HUES48 (cell line): Measurements from ENCODE around the gene MICAL2.

Experiments used
- H3K27ac ChIP-seq: one replicate; pipeline ENCODE4 v1.7.0; 2013; ENCODE audit warnings: low read depth, low read length, inconsistent platforms
- H3K27me3 ChIP-seq: 2 replicates; pipeline ENCODE4 v1.6.1; 2013; ENCODE audit warnings: mild to moderate bottlenecking, low read length; ENCODE audit not compliant: control insufficient read depth, insufficient read depth
- H3K36me3 ChIP-seq: 2 replicates; pipeline ENCODE4 v1.6.1; 2013; ENCODE audit warnings: low read length; ENCODE audit not compliant: control insufficient read depth, insufficient read depth
- H3K4me1 ChIP-seq: 2 replicates; pipeline ENCODE4 v1.6.1; 2013; ENCODE audit warnings: mild to moderate bottlenecking, low read length; ENCODE audit not compliant: control insufficient read depth, insufficient read depth
- H3K4me3 ChIP-seq: 2 replicates; pipeline ENCODE4 v1.5.1; 2013; ENCODE audit warnings: mild to moderate bottlenecking, low read depth, low read length
- H3K9ac ChIP-seq: 2 replicates; pipeline ENCODE4 v1.6.1; 2013; ENCODE audit warnings: mild to moderate bottlenecking, low read depth, low read length, moderate library complexity
- H3K9me3 ChIP-seq: 2 replicates; pipeline ENCODE4 v1.6.1; 2013; ENCODE audit warnings: low read length; ENCODE audit not compliant: control insufficient read depth, insufficient read depth

Gene MICAL2

DNA sequence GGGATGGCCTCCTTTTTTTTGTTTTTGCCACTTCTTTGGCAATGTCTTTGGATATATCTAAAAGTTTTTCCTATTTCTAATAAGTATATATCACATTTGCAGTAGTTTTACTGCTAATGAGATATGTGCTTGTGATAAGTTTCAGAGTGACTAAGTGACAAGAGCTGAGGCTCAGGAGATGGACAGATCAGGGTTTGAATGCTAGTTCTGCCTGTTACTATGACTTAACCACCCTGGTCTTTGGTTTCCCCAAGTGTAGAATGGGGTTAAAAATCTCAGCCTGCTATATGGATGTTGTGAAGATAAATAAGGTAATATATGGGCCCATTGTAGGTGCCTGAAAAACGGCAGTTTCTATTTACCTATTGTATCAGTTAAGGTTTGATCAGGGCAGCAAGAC is 9.1 kb upstream of the MICAL2 start:
- H3K36me3 ChIP-seq: no peaks in the 10 kb centered on the region

GRCh38 chr11:12102588-12103410 is 7.6 kb upstream of the MICAL2 start:
- H3K27ac ChIP-seq: peak overlapping the region; percentile 23
- H3K9ac ChIP-seq: no peak overlapping the region
- H3K9me3 ChIP-seq: no peaks in the 10 kb centered on the region
- H3K4me3 ChIP-seq: no peak overlapping the region
- no peaks in the 10 kb centered on the region for H3K36me3 ChIP-seq
- peaks cover 24% of the 10 kb centered on the region for H3K4me1 ChIP-seq
- H3K27me3 ChIP-seq: peaks cover 5% of the 10 kb centered on the region

More for the DNA sequence above, 9.1 kb upstream of the MICAL2 start:
- Histone ChIP-seq H3K9ac (no peak overlapping the region), H3K4me3 (no peak overlapping the region), H3K9me3 (no peaks in the 10 kb centered on the region), H3K27me3 (peaks cover 5% of the 10 kb centered on the region), H3K27ac (no peak overlapping the region), H3K4me1 (peaks cover 24% of the 10 kb centered on the region)

DNA sequence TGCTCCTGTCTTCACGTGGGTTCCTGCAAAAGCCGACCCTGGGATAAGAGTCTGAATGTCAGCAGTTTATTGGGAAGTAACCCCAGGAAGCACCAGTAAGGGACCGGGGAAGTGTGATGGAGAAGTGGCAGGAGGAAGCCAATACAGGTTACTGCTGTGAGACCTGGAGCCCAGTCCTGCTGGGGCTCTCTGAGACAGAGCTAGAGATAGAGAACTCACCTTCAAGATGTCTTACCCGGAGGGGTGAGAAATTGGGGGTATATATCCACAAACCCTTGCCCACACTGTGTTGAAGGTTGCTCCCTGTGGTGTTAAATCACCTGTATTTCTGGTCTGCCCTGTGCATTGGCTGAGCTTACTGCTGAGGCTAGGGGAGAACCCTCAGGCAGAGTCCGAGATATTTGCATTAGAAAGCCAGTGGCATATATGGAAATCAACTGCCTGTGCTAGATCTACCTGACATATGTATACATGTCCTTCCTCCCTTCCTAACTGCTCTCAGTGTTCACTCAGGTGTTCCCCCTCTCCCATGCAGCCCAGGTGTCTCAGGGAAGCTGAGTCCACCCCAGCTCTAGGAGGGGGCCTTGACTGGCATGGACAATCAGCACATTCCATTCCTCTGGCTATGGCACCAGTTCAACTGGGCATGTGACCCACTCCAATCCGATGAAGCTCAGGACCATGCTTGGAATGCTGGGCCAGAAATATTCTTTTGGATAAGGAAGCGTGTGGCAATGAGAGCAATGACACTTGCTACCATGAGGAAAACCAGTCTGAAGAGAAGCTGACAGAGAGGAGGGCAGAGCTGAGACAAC is 6.8 kb upstream of the MICAL2 start:
- H3K27ac ChIP-seq: peak overlapping the region; percentile 23
- no peak overlapping the region for H3K9ac ChIP-seq
- H3K9me3 ChIP-seq: no peaks in the 10 kb centered on the region
- H3K27me3 ChIP-seq: peaks cover 5% of the 10 kb centered on the region
- H3K4me1 ChIP-seq: peaks cover 24% of the 10 kb centered on the region
- H3K4me3 ChIP-seq: no peak overlapping the region
- H3K36me3 ChIP-seq: no peaks in the 10 kb centered on the region

GRCh38 chr11:12105471-12105870 is 4.9 kb upstream of the MICAL2 start:
- H3K9ac ChIP-seq: no peak overlapping the region
- no peaks in the 10 kb centered on the region for H3K9me3 ChIP-seq
- H3K36me3 ChIP-seq: no peaks in the 10 kb centered on the region
- peaks cover 30% of the 10 kb centered on the region for H3K4me1 ChIP-seq
- no peak overlapping the region for H3K4me3 ChIP-seq
- H3K27ac ChIP-seq: no peak overlapping the region
- H3K27me3 ChIP-seq: peaks cover 21% of the 10 kb centered on the region

DNA sequence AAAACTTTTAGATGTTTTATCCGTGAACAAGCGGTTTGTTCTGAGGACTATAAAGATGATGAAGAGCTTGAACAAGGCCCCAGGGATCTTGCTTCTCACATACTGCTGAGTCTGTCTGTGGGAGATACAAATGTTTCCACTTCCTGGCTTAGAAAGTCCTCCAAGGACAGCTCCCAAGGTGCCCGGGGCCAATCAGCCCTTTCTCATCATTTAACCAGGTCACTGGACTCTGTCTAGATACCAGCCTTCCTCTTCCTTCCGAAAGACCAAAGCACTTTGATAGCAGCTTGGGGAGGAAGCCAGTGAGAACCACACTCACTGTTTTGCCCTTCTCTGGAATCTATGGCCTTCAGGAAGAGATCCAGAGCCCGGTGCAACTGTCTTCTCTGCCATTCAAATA is 4.3 kb upstream of the MICAL2 start:
- H3K36me3 ChIP-seq: no peaks in the 10 kb centered on the region
- peaks cover 26% of the 10 kb centered on the region for H3K27me3 ChIP-seq
- H3K9me3 ChIP-seq: no peaks in the 10 kb centered on the region
- peaks cover 30% of the 10 kb centered on the region for H3K4me1 ChIP-seq
- no peak overlapping the region for H3K27ac ChIP-seq
- no peak overlapping the region for H3K9ac ChIP-seq
- H3K4me3 ChIP-seq: no peak overlapping the region

DNA sequence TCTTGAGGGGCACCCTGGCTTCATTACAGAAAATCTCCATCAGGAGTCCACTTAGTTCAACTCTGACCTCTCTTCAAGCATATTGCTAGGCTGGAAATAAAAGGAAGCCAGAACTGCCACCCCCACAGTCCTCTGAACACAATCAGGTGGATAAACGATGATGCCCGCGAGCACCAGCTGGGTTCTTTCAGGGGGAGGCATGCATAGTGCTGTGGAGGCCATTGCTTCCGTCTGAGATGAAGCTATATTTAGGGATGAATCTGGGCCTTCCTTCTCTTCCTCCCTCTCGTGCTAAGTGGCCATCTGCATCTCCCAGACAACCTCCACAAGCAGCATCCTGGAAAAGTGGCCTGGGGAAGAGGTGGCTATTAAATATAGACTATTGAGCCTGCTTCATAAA is 3.9 kb upstream of the MICAL2 start:
- no peak overlapping the region for H3K27ac ChIP-seq
- no peaks in the 10 kb centered on the region for H3K9me3 ChIP-seq
- no peaks in the 10 kb centered on the region for H3K36me3 ChIP-seq
- no peak overlapping the region for H3K9ac ChIP-seq
- peaks cover 27% of the 10 kb centered on the region for H3K4me1 ChIP-seq
- peaks cover 30% of the 10 kb centered on the region for H3K27me3 ChIP-seq
- H3K4me3 ChIP-seq: no peak overlapping the region

- Histone ChIP-seq H3K9me3 (no peaks in the 10 kb centered on the region), H3K9ac (no peak overlapping the region), H3K27me3 (peaks cover 38% of the 10 kb centered on the region), H3K27ac (no peak overlapping the region), H3K4me3 (no peak overlapping the region), H3K4me1 (peaks cover 8% of the 10 kb centered on the region), H3K36me3 (no peaks in the 10 kb centered on the region)
These were observed 1.4 kb upstream of the MICAL2 start for GRCh38 chr11:12108875-12109453.

- Histone ChIP-seq H3K9ac (no peak overlapping the region), H3K4me1 (peaks cover 6% of the 10 kb centered on the region), H3K27ac (no peak overlapping the region), H3K4me3 (peak overlapping the region; percentile 65), H3K36me3 (no peaks in the 10 kb centered on the region), H3K9me3 (no peaks in the 10 kb centered on the region), H3K27me3 (peaks cover 38% of the 10 kb centered on the region)
These were observed 696 bp upstream of the MICAL2 start for GRCh38 chr11:12109591-12110196.

- Histone ChIP-seq H3K4me1 (peaks cover 6% of the 10 kb centered on the region), H3K36me3 (no peaks in the 10 kb centered on the region), H3K9me3 (no peaks in the 10 kb centered on the region), H3K27ac (no peak overlapping the region), H3K4me3 (peak overlapping the region; percentile 65), H3K27me3 (peaks cover 33% of the 10 kb centered on the region), H3K9ac (no peak overlapping the region)
These were observed 541 bp downstream of the MICAL2 start for GRCh38 chr11:12110714-12111548.
